Activated B cell treated with CpG ODN at 0.5 μM for 24 hours (primary cell): ENCODE results near the gene NEK1. TPM values are rescaled to one million over a fixed set of nuclear protein-coding genes. Genes with fewer than 3 reads are reported as not detected.

Experiments used
- ATAC-seq: fragments of 200-7000 bp; cut with Tn5 transposase; one replicate; pipeline ENCODE4 v1.10.0; 2021; ENCODE audit warnings: low read depth, mild to moderate bottlenecking, moderate library complexity
- CTCF ChIA-PET: fragments of 350-600 bp; sonication (Branson Sonifier 250); formaldehyde crosslinking; loops from one replicate; lab custom pipeline; 2021; ENCODE audit warnings: antibody characterized with exemption; lab: Charles Lee
- POLR2A ChIA-PET: fragments of 350-600 bp; sonication (Branson Sonifier 250); formaldehyde crosslinking; loops from one replicate; lab custom pipeline; 2021; ENCODE audit warnings: antibody characterized with exemption; lab: Charles Lee
- DNase-seq: peaks from one replicate; pipeline ENCODE4 v3.0.0; 2022
- H3K27ac Mint-ChIP-seq: one replicate; pipeline ENCODE4 v1.8.0; 2020; ENCODE audit warnings: mixed read lengths
- H3K27me3 Mint-ChIP-seq: one replicate; pipeline ENCODE4 v1.8.0; 2021; ENCODE audit warnings: mixed read lengths
- H3K36me3 Mint-ChIP-seq: one replicate; pipeline ENCODE4 v1.8.0; 2021; ENCODE audit warnings: low read depth, mixed read lengths
- H3K4me1 Mint-ChIP-seq: one replicate; pipeline ENCODE4 v1.8.0; 2021; ENCODE audit warnings: mixed read lengths
- H3K4me3 Mint-ChIP-seq: one replicate; pipeline ENCODE4 v1.8.0; 2020; ENCODE audit warnings: mild to moderate bottlenecking, mixed read lengths
- H3K9me3 Mint-ChIP-seq: one replicate; pipeline ENCODE4 v1.8.0; 2020; ENCODE audit warnings: mixed read lengths
- CTCF ChIP-seq: fragments of 200-600 bp; IDR thresholded peaks from one replicate; pipeline ENCODE4 v1.8.0; 2022; ENCODE audit warnings: antibody characterized with exemption, mild to moderate bottlenecking
- intact Hi-C: fragments of 100-400 bp; cut with micrococcal nuclease; formaldehyde crosslinking; loops from one replicate; pipeline ENCODE4 v1.15.1; 2024
- total RNA-seq: library from RNA; stranded (reverse); gene quantifications from 2 replicates; pipeline ENCODE4 v1.2.3, GENCODE V29; 2022

NEK1 gene
- total RNA-seq, 1 donor from 2014 or later = 14.3 TPM

DNA sequence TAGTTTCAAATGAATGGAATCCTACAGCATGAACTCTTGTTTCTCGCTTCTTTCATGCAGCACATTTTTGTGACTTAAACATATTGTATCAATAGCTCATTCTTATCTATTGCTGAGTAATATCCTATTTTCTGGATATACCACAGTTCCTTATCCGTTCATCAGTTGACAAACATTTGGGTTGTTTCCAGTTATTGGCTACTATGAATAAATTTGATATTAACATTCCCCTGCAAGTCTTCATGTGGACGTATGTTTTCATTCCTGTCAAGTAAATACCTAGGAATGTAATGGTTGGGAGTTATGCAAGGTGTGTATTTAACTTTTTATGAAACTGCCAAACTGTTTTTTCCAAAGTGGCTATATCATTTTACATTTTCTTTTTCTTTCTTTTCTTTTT lies 227.6 kb downstream of the NEK1 start:
- intact Hi-C loops = no loop called here
- ATAC-seq (no peak), DNase-seq (no peak)
- Mint-ChIP-seq H3K27me3 (no peaks in the 10 kb centered on the region), H3K4me1 (peaks cover 14% of the 10 kb centered on the region), H3K36me3 (no peaks in the 10 kb centered on the region), H3K27ac (no peak overlapping the region), H3K9me3 (peaks cover 22% of the 10 kb centered on the region), H3K4me3 (no peak overlapping the region)
- TF ChIP-seq CTCF = no peak
- ChIA-PET CTCF (no interaction called here), POLR2A (interaction anchor here (0.7 kb wide), 1 partner anchor 962 kb away, joined by 8 read pairs; no protein-coding TSS in a partner anchor)

DNA sequence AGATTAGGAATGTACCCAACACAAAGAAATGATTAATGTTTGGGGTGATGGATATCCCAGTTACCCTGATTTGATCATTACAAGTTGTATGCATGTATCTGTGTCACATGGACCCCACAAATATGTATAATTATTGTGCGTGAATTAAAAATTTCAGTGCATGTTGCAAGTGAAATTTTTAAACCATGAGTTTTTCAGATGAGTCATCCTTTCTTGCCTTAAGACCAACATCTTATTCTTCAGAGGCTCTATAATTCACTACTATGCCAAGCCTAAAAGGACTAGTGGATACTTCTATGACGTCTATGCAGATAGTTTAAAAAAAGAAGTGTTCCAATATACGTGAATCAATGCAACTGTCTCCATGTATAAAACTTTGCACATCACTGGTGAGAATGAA lies 228.7 kb downstream of the NEK1 start:
- Mint-ChIP-seq H3K36me3 (no peaks in the 10 kb centered on the region), H3K9me3 (peaks cover 30% of the 10 kb centered on the region), H3K4me1 (peaks cover 14% of the 10 kb centered on the region), H3K4me3 (no peak overlapping the region), H3K27ac (no peak overlapping the region), H3K27me3 (no peaks in the 10 kb centered on the region)
- no peak for DNase-seq
- no peak for ATAC-seq
- intact Hi-C loops = no loop called here
- ChIA-PET POLR2A (interaction anchor here (0.6 kb wide), 1 partner anchor 373 kb away, joined by 6 read pairs; the partner anchor contains the start of gene CBR4), CTCF (no interaction called here)
- no peak for TF ChIP-seq CTCF

- Mint-ChIP-seq H3K4me3 (no peak overlapping the region), H3K9me3 (peaks cover 41% of the 10 kb centered on the region), H3K36me3 (peaks cover 4% of the 10 kb centered on the region), H3K27me3 (no peaks in the 10 kb centered on the region), H3K4me1 (no peaks in the 10 kb centered on the region), H3K27ac (no peak overlapping the region)
- no peak for DNase-seq
- no peak for ATAC-seq
- ChIA-PET POLR2A (no interaction called here), CTCF (no interaction called here)
- intact Hi-C loops = no loop called here
- TF ChIP-seq CTCF = no peak
Observed at GRCh38 chr4:169379688-169380087, 232.7 kb downstream of the NEK1 start.

GRCh38 chr4:169377367-169377766 lies 235.0 kb downstream of the NEK1 start:
- H3K4me3 Mint-ChIP-seq = no peak overlapping the region
- POLR2A ChIA-PET = no interaction called here
- H3K27ac Mint-ChIP-seq = no peak overlapping the region
- ATAC-seq (no peak), DNase-seq (no peak)
- TF ChIP-seq CTCF = no peak
- CTCF ChIA-PET = no interaction called here
- peaks cover 41% of the 10 kb centered on the region for H3K9me3 Mint-ChIP-seq
- intact Hi-C loops = no loop called here
- H3K27me3 Mint-ChIP-seq = no peaks in the 10 kb centered on the region
- H3K36me3 Mint-ChIP-seq = peaks cover 4% of the 10 kb centered on the region
- no peaks in the 10 kb centered on the region for H3K4me1 Mint-ChIP-seq

DNA sequence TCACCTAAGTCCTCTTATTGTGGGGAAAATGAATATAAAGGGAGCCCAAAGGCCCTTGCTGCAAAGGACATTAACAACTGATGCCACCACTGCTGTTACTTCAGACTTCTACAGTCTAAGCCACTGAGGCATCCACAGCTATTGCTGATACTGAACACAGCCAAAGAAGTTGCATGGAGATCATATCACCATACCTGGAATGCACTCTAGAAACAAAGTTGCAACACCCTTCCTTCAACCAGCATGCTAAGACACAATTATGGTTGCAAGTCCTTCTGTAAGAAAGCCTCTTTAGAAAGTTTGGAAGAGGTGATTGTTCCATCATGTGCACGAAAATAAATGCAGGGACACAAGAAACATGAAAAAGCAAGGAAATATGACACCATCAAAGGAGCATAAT lies 236.0 kb downstream of the NEK1 start:
- peaks cover 4% of the 10 kb centered on the region for H3K36me3 Mint-ChIP-seq
- intact Hi-C loops = no loop called here
- H3K27ac Mint-ChIP-seq = no peak overlapping the region
- no peak for TF ChIP-seq CTCF
- H3K4me1 Mint-ChIP-seq = no peaks in the 10 kb centered on the region
- no peak for DNase-seq
- POLR2A ChIA-PET = no interaction called here
- H3K9me3 Mint-ChIP-seq = peaks cover 35% of the 10 kb centered on the region
- CTCF ChIA-PET = interaction anchor here (0.6 kb wide), 1 partner anchor 665 kb away, joined by 3 read pairs; no protein-coding TSS in a partner anchor
- no peak for ATAC-seq
- no peak overlapping the region for H3K4me3 Mint-ChIP-seq
- no peaks in the 10 kb centered on the region for H3K27me3 Mint-ChIP-seq
